Breast epithelium (tissue), 4 donors: ENCODE data around the gene FOXF1. TPM values are rescaled to one million over a fixed set of nuclear protein-coding genes. Genes with fewer than 3 reads are reported as not detected.
A peak's percentile ranks its signal among the peaks of the same experiment; 100 is the strongest.

Experiments used
- DNase-seq, 2 donors: peaks; one replicate each; pipeline ENCODE4 v3.0.0-alpha.2; 2019; ENCODE audit warnings: low spot score in 2 of 2
- H3K27ac ChIP-seq, 2 donors: fragments of 200-600 bp; sonication (generic) in 1 of 2; one replicate each; pipeline ENCODE4 v1.5.1; 2016 to 2019; ENCODE audit warnings: mild to moderate bottlenecking in 1 of 2
- H3K27me3 ChIP-seq, 2 donors: fragments of 200-600 bp; sonication (generic) in 1 of 2; one replicate each; pipeline versions ENCODE4 v1.5.1 to v1.6.0; 2017 to 2019; ENCODE audit warnings: control low read depth in 1 of 2, mild to moderate bottlenecking in 1 of 2
- H3K36me3 ChIP-seq: fragments of 200-600 bp; one replicate; pipeline ENCODE4 v1.5.1; 2019
- H3K4me1 ChIP-seq, 2 donors: fragments of 200-600 bp; sonication (generic); one replicate each; pipeline ENCODE4 v1.5.1; 2016 to 2019; ENCODE audit warnings: control low read depth in 1 of 2
- H3K4me3 ChIP-seq, 3 donors: fragments of 200-600 bp; sonication (generic); 1 replicate in 2 of 3; 2 replicates in 1 of 3; pipeline ENCODE4 v1.5.1; 2016 to 2019; ENCODE audit warnings: mild to moderate bottlenecking in 3 of 3, moderate library complexity in 2 of 3
- H3K9me3 ChIP-seq, 2 donors: fragments of 200-600 bp; sonication (generic) in 1 of 2; one replicate each; pipeline ENCODE4 v1.5.1; 2016 to 2019; ENCODE audit warnings: control low read depth in 1 of 2
- CTCF ChIP-seq, 3 donors: fragments of 450-650 bp; IDR thresholded peaks; one replicate each; pipeline ENCODE4 v1.5.1; 2016 to 2017; ENCODE audit warnings: antibody characterized with exemption in 3 of 3, mild to moderate bottlenecking in 3 of 3, moderate library complexity in 3 of 3
- POLR2A ChIP-seq: fragments of 450-650 bp; IDR thresholded peaks from one replicate; pipeline ENCODE4 v1.6.1; 2016; ENCODE audit warnings: antibody characterized with exemption, mild to moderate bottlenecking, moderate library complexity
- POLR2AphosphoS5 ChIP-seq, 3 donors: sonication (generic); formaldehyde crosslinking; IDR thresholded peaks; one replicate each; pipeline ENCODE4 v1.6.1; 2017; ENCODE audit warnings: antibody characterized with exemption in 3 of 3
- intact Hi-C: fragments of 100-400 bp; cut with DNase I; formaldehyde crosslinking; loops from one replicate; pipeline ENCODE4 v1.15.1; 2023; ENCODE audit warnings: low total_unique reads
- total RNA-seq, 3 donors: library from RNA; depleted of rRNA; stranded (reverse); fragments of >200 nt; gene quantifications; one replicate each; pipeline ENCODE4 v1.1.0, GENCODE V29; 2016

The FOXF1 gene
- total RNA-seq, 3 donors from 2014 or later, result 0.15 to 0.66 TPM; not detected in 1

GRCh38 chr16:86498155-86498670, 12.1 kb upstream of the FOXF1 start:
- peaks cover 9 to 100% of the 10 kb centered on the region in 2 donors for H3K27me3 ChIP-seq
- H3K27ac ChIP-seq, result no peak overlapping the region
- no peaks in the 10 kb centered on the region for H3K4me1 ChIP-seq
- intact Hi-C loops, result no loop called here
- no peak for TF ChIP-seq POLR2AphosphoS5 (IDR thresholded peaks at IDR 0.05)
- H3K9me3 ChIP-seq, result no peaks in the 10 kb centered on the region
- H3K36me3 ChIP-seq, result no peaks in the 10 kb centered on the region
- H3K4me3 ChIP-seq, result peak overlapping the region in 1 of 3 donors; percentile 31
- DNase-seq, result no peak

GRCh38 chr16:86498671-86499439, 11.5 kb upstream of the FOXF1 start:
- Histone ChIP-seq H3K36me3 (no peaks in the 10 kb centered on the region), H3K27ac (no peak overlapping the region), H3K4me3 (peak overlapping the region in 2 of 3 donors; percentile 15 to 31), H3K4me1 (no peaks in the 10 kb centered on the region), H3K9me3 (no peaks in the 10 kb centered on the region), H3K27me3 (peaks cover 10 to 100% of the 10 kb centered on the region in 2 donors)
- intact Hi-C loops, result no loop called here
- TF ChIP-seq CTCF (IDR thresholded peaks at IDR 0.05), result no peak
- TF ChIP-seq POLR2AphosphoS5 (IDR thresholded peaks at IDR 0.05), result no peak
- no peak for TF ChIP-seq POLR2A
- no peak for DNase-seq

- no peaks in the 10 kb centered on the region for H3K9me3 ChIP-seq
- no peak for DNase-seq
- no peak for TF ChIP-seq CTCF (IDR thresholded peaks at IDR 0.05)
- TF ChIP-seq POLR2A, result no peak
- H3K27ac ChIP-seq, result no peak overlapping the region
- H3K27me3 ChIP-seq, result peaks cover 14 to 100% of the 10 kb centered on the region in 2 donors
- H3K4me1 ChIP-seq, result no peaks in the 10 kb centered on the region
- no peak overlapping the region for H3K4me3 ChIP-seq
- intact Hi-C loops, result no loop called here
- no peaks in the 10 kb centered on the region for H3K36me3 ChIP-seq
Measured at GRCh38 chr16:86499440-86499786, 10.9 kb upstream of the FOXF1 start.

GRCh38 chr16:86499889-86500707, 10.2 kb upstream of the FOXF1 start:
- Histone ChIP-seq H3K27ac (no peak overlapping the region), H3K9me3 (no peaks in the 10 kb centered on the region), H3K4me1 (no peaks in the 10 kb centered on the region), H3K4me3 (no peak overlapping the region), H3K36me3 (no peaks in the 10 kb centered on the region), H3K27me3 (peaks cover 14 to 100% of the 10 kb centered on the region in 2 donors)
- intact Hi-C loops, result no loop called here
- DNase-seq, result no peak
- TF ChIP-seq CTCF (IDR thresholded peaks at IDR 0.05) (no peak), POLR2AphosphoS5 (IDR thresholded peaks at IDR 0.05) (no peak), POLR2A (no peak)

- Histone ChIP-seq H3K27ac (no peak overlapping the region), H3K36me3 (no peaks in the 10 kb centered on the region), H3K4me3 (no peak overlapping the region), H3K9me3 (no peaks in the 10 kb centered on the region), H3K27me3 (peaks cover 14 to 99% of the 10 kb centered on the region in 2 donors), H3K4me1 (peaks cover 0 to 5% of the 10 kb centered on the region in 2 donors)
- no peak for DNase-seq
- TF ChIP-seq POLR2AphosphoS5 (IDR thresholded peaks at IDR 0.05) (no peak), CTCF (IDR thresholded peaks at IDR 0.05) (no peak), POLR2A (no peak)
- intact Hi-C loops, result no loop called here
Measured at GRCh38 chr16:86500708-86501510, 9.4 kb upstream of the FOXF1 start.
